Lower leg skin (tissue), 4 donors: ENCODE data around the gene ACTA2. TPM values are rescaled to one million over a fixed set of nuclear protein-coding genes. Genes with fewer than 3 reads are reported as not detected.

Experiments
- DNase-seq, 2 donors: peaks; one replicate each; pipeline ENCODE4 v3.0.0-alpha.2; 2019; ENCODE audit warnings: low spot score in 2 of 2
- H3K4me3 ChIP-seq: fragments of 200-600 bp; sonication (generic); 2 replicates; pipeline ENCODE4 v1.5.1; 2017; ENCODE audit warnings: mild to moderate bottlenecking, low read depth; ENCODE audit not compliant: poor library complexity, severe bottlenecking
- POLR2A ChIP-seq, 2 donors: fragments of 450-650 bp; IDR thresholded peaks; one replicate each; pipeline ENCODE4 v1.6.1; 2016 to 2017; ENCODE audit warnings: antibody characterized with exemption in 2 of 2, mild to moderate bottlenecking in 1 of 2, moderate library complexity in 1 of 2
- WGBS, 2 donors: methylation state at CpG; one replicate each; pipeline ENCODE4 v1.1.5; 2018; 5-methylcytosine and 5-hydroxymethylcytosine counted together
- intact Hi-C: fragments of 100-400 bp; cut with DNase I; formaldehyde crosslinking; loops from one replicate; pipeline ENCODE4 v1.15.0; 2023; ENCODE audit warnings: low total_unique reads
- total RNA-seq, 4 donors: library from RNA; depleted of rRNA; stranded (reverse); fragments of >200 nt; gene quantifications; one replicate each; pipeline ENCODE4 v1.1.0, GENCODE V29; 2016
- TF ChIP-seq, protein P1 (sequence below), 3 donors: fragments of 450-650 bp; IDR thresholded peaks; one replicate each; pipeline ENCODE4 v1.5.1; 2016; ENCODE audit warnings: antibody characterized with exemption in 3 of 3, mild to moderate bottlenecking in 3 of 3, moderate library complexity in 2 of 3

Gene ACTA2
- total RNA-seq, 4 donors from 2014 or later: 66.4 to 344 (median 129) TPM

- TF ChIP-seq, protein P1, sequence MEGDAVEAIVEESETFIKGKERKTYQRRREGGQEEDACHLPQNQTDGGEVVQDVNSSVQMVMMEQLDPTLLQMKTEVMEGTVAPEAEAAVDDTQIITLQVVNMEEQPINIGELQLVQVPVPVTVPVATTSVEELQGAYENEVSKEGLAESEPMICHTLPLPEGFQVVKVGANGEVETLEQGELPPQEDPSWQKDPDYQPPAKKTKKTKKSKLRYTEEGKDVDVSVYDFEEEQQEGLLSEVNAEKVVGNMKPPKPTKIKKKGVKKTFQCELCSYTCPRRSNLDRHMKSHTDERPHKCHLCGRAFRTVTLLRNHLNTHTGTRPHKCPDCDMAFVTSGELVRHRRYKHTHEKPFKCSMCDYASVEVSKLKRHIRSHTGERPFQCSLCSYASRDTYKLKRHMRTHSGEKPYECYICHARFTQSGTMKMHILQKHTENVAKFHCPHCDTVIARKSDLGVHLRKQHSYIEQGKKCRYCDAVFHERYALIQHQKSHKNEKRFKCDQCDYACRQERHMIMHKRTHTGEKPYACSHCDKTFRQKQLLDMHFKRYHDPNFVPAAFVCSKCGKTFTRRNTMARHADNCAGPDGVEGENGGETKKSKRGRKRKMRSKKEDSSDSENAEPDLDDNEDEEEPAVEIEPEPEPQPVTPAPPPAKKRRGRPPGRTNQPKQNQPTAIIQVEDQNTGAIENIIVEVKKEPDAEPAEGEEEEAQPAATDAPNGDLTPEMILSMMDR (IDR thresholded peaks at IDR 0.05): no peak
- TF ChIP-seq POLR2A (IDR thresholded peaks at IDR 0.05): no peak
- WGBS, 2 donors: 84 to 95% methylated on average over 2 of the region's 2 CpGs
- intact Hi-C loops: no loop called here
- H3K4me3 ChIP-seq: no peak overlapping the region
- no peak for DNase-seq
Observed at GRCh38 chr10:88949051-88949450, 3.5 kb downstream of the ACTA2 start.

- H3K4me3 ChIP-seq: no peak overlapping the region
- 82 to 88% methylated on average over 6 of the region's 6 CpGs for WGBS, 2 donors
Observed at GRCh38 chr10:88946965-88947590, 5.5 kb downstream of the ACTA2 start.

GRCh38 chr10:88946200-88946599 lies 6.4 kb downstream of the ACTA2 start:
- TF ChIP-seq, protein P1 (IDR thresholded peaks at IDR 0.05): no peak
- TF ChIP-seq POLR2A (IDR thresholded peaks at IDR 0.05): no peak

More at GRCh38 chr10:88946965-88947590, 5.5 kb downstream of the ACTA2 start:
- intact Hi-C loops: no loop called here
- DNase-seq: no peak
- no peak for TF ChIP-seq POLR2A (IDR thresholded peaks at IDR 0.05)
- TF ChIP-seq, protein P1 (IDR thresholded peaks at IDR 0.05): no peak

GRCh38 chr10:88944813-88945212 lies 7.8 kb downstream of the ACTA2 start:
- WGBS, 2 donors: 78 to 82% methylated on average over 3 of the region's 3 CpGs
- intact Hi-C loops: no loop called here
- TF ChIP-seq, protein P1 (IDR thresholded peaks at IDR 0.05): no peak
- no peak for TF ChIP-seq POLR2A (IDR thresholded peaks at IDR 0.05)
- no peak overlapping the region for H3K4me3 ChIP-seq
- DNase-seq: no peak

More at GRCh38 chr10:88946200-88946599, 6.4 kb downstream of the ACTA2 start:
- no peak overlapping the region for H3K4me3 ChIP-seq
- WGBS, 2 donors: 78 to 92% methylated on average over 1 of the region's 1 CpG
- intact Hi-C loops: no loop called here
- DNase-seq: no peak

- TF ChIP-seq, protein P1 (IDR thresholded peaks at IDR 0.05): no peak
- TF ChIP-seq POLR2A (IDR thresholded peaks at IDR 0.05): no peak
- DNase-seq: no peak
- intact Hi-C loops: no loop called here
- WGBS, 2 donors: 89 to 95% methylated on average over 3 of the region's 3 CpGs
- H3K4me3 ChIP-seq: no peak overlapping the region
Observed at GRCh38 chr10:88943778-88944177, 8.8 kb downstream of the ACTA2 start.

DNA sequence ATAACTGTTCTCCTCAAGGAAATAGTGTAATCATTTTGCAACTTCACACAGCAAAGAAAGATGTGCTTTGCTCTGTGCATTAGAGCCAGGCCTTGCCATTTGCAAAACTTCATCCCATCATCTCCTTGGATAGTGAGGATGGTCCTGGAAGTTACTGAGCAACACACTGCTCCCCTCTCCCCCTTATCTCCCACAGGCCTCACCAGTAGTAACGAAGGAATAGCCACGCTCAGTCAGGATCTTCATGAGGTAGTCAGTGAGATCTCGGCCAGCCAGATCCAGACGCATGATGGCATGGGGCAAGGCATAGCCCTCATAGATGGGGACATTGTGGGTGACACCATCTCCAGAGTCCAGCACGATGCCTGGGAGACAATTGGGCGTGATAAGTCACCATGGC lies 11.5 kb downstream of the ACTA2 start:
- 84 to 87% methylated on average over 6 of the region's 6 CpGs for WGBS, 2 donors
- no peak for TF ChIP-seq POLR2A (IDR thresholded peaks at IDR 0.05)
- TF ChIP-seq, protein P1 (IDR thresholded peaks at IDR 0.05): no peak
- H3K4me3 ChIP-seq: no peak overlapping the region
- intact Hi-C loops: no loop called here
- DNase-seq: no peak
